Skeletal muscle cell (primary cell): Measurements from ENCODE around the gene ITPRID1.
"Not testable (repeated sequence)": the region's sequence is repeated elsewhere in the genome, so short reads cannot be mapped to it uniquely, and the experiment has no call there.

Experiments
- DNase-seq: peaks from one replicate; pipeline ENCODE4 v3.0.0-alpha.2; 2010; ENCODE audit warnings: low read depth
- H3K4me3 ChIP-seq: 2 replicates; pipeline ENCODE4 v1.5.1; 2011; ENCODE audit warnings: low read depth, mild to moderate bottlenecking, control low read depth, low read length, moderate library complexity

ITPRID1 gene

DNA sequence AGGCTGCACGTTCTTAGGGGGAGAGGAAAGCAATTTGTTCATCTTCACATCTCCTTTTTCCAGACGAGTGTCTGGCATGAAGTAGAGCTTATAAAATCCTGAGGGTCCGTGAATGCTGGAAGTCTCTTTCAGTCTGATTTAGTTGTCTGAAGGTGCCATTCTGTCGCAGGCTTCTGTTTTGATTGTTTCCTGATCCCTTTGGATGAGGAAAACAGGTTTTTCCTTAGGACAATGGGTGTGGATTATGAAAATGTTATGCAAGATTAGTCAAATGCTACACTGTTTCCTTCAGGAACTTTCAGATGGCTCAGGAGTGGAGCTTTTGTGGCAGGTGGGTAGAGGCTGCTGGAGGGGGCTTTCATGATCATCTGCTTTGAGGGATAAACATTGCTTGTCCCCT lies at the start of gene ITPRID1:
Gene ITPRID1, plus strand, starts transcription at position 301 of the 400 bp plus-strand sequence. CDS start 38,935 bp downstream, outside the sequence.
- no peak within 1 kb of the TSS for H3K4me3 ChIP-seq

DNA sequence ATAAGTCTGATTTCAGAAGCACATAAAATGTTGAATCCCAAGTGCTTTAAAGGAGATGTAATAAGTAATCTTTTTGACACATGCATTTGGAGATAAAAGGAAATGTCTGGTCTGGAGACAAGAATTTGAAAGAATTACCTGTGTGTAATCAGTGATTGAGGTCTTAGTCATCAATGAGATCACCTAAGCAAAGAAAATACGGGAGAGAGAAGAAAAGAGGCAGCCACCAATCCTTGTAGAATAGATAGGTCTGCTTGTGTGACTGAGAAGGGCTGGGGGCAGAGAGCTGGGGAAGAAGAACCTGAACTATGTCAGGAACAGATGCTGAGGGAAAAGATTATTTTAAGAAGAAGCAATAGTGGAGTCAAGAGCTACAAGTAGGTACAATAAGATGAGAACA lies 49.3 kb upstream of the ITPRID1 start:
- DNase-seq = no peak
- H3K4me3 ChIP-seq = no peak overlapping the region

More for the DNA sequence above, at the start of gene ITPRID1:
- no peak for DNase-seq

GRCh38 chr7:31465285-31465684 lies 48.6 kb upstream of the ITPRID1 start:
- DNase-seq = no peak
- H3K4me3 ChIP-seq = no peak overlapping the region

DNA sequence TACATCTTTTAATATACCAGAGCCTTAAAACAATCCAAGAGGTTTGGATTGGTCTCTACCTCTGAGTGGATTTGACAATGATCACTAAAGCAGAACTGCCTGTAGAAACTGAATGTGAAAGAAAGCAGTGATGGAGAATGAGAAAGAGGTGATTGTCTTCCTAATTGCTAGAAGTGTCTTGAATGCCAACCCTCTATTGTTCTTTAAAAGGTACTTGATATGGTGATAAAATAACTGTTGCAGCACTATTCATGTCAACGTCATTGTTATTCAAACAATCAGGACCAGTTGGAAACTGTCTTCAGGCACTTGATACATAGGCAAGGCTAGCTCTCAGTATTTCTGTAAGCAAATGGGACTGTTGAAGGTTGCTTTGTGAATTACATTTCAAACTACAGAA lies 47.9 kb upstream of the ITPRID1 start:
- DNase-seq = no peak
- no peak overlapping the region for H3K4me3 ChIP-seq

GRCh38 chr7:31470883-31471282 lies 43.0 kb upstream of the ITPRID1 start:
- not testable (repeated sequence) for H3K4me3 ChIP-seq, DNase-seq

DNA sequence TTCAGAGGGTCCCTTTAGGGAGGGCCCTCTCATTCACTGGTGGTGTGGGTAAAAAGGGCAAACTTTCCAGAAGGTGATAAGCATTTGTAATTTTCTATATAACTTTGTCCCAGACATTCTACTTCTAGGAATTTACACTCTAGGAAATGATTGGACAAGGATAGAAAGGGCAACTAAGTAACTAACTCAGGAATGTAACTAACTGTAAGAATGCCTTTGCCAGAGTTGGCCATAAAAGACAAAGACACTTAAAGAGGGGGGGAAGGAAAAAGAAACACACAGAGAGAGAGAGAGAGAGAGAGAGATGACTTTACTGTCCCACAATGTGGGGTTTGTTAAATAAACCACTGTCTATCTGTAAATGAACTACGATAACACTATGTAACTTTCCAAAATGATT lies 38.5 kb upstream of the ITPRID1 start:
- no peak overlapping the region for H3K4me3 ChIP-seq
- DNase-seq = no peak

DNA sequence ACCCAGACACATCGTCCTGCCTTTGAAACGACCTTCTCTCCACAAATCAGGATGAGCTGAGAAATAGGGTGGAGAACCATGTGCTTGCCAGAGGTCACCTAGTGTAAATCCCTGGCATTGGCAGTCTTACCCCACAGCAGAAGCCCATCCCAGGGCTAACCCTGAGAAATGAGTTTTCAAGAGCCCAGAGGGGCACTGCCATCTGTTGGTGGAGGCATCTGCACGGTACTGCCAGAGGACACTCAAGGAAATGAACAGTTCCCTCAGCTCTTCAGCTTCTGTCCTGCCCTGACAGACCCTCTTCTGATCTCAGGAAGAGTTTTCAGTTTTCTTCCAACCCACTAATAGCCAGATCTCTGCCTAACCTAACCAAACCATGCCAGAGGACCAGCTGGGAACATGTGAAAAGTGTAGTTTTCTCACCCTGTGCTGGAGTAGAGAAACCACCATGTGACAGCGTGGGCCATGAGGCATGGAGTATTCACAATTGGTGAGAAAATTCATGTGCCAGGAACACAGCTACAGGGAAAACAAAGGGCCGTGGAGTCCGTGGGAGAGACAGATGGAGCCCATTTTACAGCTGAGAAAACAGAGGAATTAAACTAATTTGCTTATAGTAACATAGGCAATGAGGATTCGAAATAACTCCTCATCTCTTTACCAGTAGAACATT lies 37.7 kb upstream of the ITPRID1 start:
- no peak for DNase-seq

DNA sequence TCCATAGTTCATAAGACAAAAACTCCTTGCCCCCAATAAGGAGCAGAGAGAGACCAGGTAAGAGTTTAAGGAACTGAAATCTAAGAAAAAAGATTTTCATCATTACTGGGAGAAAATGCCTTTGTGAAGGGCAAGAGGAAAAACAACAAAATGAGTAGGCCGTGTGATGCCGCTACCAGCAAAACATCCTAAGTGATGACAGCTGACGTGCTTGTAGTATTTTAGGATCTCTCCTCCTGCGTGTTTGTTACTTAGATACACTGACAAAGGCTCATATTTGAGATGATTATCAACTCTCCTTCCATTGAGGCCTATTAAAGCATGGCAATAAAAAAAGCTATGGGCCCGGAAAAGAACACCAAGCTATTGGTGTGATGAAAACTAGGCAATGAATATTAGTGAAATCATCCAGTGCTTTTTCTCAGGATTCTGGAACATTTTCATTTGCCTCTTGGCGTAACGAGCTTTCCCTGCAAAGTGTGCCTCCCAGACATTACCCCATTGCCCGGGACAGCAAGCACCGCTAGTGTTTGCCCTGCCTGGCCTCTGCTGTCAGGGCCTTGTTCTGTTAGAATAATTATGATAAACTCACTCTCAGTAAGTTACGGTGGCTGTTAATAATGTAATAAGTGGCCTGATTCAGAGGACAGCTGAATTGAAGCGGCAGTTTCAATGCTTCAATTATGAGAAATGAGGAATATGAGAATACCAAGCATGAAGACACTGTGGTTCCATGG lies 36.8 kb upstream of the ITPRID1 start:
- H3K4me3 ChIP-seq = no peak overlapping the region
- no peak for DNase-seq

More for the DNA sequence above, 37.7 kb upstream of the ITPRID1 start:
- no peak overlapping the region for H3K4me3 ChIP-seq

- no peak for DNase-seq
- H3K4me3 ChIP-seq = no peak overlapping the region
Observed at GRCh38 chr7:31478018-31478417, 35.9 kb upstream of the ITPRID1 start.

- H3K4me3 ChIP-seq = no peak overlapping the region
- DNase-seq = no peak
Observed at GRCh38 chr7:31478721-31479120, 35.2 kb upstream of the ITPRID1 start.

GRCh38 chr7:31487071-31487470 lies 26.8 kb upstream of the ITPRID1 start:
- DNase-seq = no peak
- H3K4me3 ChIP-seq = no peak overlapping the region

DNA sequence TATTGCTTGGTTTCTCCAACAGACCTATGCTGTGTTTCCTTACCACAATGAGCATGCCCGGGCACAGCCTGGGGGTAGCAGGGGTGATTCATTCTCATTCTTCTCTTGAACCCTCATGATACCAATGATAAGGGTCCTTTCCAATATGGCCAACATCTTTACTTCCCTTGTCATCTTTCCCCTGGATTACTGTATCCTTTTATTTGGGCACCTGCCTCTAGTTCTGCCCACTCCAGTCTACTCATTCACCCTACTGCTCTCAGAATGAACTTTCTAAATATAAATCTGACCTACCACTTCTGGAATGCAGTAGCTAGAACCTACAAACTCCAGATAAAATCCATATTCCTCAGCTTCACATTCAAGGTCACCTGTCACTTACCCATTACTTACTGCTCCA lies 26.4 kb upstream of the ITPRID1 start:
- DNase-seq = no peak
- H3K4me3 ChIP-seq = no peak overlapping the region

- no peak for DNase-seq
Observed at GRCh38 chr7:31488562-31489203, 25.2 kb upstream of the ITPRID1 start.

DNA sequence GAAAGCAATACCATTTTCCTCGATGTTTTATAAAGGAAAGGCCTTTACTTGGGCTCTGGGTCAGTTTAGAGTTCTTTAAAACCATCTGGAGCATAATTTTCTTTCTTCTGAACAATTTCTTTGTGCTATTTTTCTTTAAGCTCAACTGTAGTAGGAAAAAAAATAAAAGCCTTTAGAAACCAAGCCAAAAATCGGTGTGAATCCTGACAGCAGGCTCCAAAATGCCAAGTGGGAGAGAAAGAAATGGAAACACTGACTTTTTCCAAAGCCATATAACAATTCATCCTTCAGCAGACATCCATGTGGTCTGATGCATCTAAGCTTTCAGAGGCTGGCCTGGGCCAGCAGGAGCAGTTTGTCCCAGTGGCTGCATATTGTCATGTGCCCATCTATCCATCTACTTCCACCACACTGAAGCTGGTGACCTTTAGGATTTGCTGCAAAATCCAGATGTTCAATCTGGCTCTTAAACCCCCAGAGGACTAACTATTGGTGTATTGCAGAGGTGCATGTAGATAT lies 23.0 kb upstream of the ITPRID1 start:
- no peak for DNase-seq
- no peak overlapping the region for H3K4me3 ChIP-seq

More at GRCh38 chr7:31488562-31489203, 25.2 kb upstream of the ITPRID1 start:
- no peak overlapping the region for H3K4me3 ChIP-seq

DNA sequence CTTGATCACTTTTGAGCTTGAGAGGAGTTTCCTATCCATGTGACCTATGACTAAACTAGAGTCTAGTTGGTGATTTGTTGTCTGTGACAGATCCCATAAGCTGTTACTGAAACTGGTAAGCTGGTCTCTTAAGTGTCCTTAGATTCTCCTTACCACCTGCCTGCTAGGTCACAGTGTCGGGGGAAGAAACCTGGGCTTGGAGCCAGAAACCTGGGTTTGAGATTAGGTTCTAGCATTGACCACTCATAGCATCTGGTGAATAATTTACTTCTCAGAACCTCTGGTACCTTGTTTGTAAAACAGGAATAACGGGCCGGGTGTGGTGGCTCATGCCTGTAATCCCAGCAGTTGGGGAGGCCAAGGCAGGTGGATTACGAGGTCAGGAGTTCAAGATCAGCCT lies 21.8 kb upstream of the ITPRID1 start:
- no peak for DNase-seq

GRCh38 chr7:31493714-31494181 lies 20.1 kb upstream of the ITPRID1 start:
- no peak for DNase-seq
- no peak overlapping the region for H3K4me3 ChIP-seq

More for the DNA sequence above, 21.8 kb upstream of the ITPRID1 start:
- no peak overlapping the region for H3K4me3 ChIP-seq

DNA sequence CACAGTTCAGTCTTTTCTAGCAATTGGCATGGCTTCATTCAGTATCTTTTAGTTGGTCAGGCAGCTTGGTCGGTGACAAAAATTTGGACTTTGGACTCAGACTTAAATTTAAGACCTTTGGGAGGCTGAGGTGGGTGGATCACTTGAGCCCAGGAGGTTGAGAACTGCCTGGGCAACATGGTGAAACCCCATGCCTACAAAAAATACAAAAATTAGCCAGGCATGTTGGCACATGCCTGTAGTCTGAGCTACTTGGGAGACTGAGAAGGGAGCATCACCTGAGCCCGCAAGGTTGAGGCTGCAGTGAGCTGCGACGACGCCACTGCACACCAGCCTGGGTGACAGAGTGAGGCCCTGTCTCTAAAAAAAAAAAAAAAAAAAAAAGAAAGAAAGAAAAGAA lies 19.5 kb upstream of the ITPRID1 start:
- H3K4me3 ChIP-seq = no peak overlapping the region
- no peak for DNase-seq

DNA sequence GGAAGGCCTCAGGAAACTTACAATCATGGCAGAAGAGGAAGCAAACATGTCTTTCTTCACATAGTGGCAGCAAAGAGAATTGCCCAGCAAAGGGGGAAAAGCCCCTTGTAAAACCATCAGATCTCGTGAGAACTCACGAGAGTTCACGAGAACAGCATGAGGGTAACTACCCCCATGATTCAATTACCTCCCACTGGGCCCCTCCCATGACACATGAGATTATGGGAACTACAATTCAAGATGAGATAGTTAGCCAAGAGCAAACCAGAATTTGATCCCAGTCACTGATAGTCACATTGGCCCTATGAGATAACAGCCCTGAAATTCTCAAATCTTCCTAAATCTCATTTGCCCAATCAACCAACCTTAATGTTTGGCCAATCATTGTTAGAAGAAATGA lies 18.2 kb upstream of the ITPRID1 start:
- no peak for DNase-seq
- no peak overlapping the region for H3K4me3 ChIP-seq

- H3K4me3 ChIP-seq = no peak overlapping the region
- no peak for DNase-seq
Observed at GRCh38 chr7:31497516-31497915, 16.4 kb upstream of the ITPRID1 start.

GRCh38 chr7:31500656-31501055 lies 13.2 kb upstream of the ITPRID1 start:
- DNase-seq = no peak
- H3K4me3 ChIP-seq = no peak overlapping the region
